ENCODE results near the gene ERG. TPM values are rescaled to one million over a fixed set of nuclear protein-coding genes. Genes with fewer than 3 reads are reported as not detected.

ERG gene
- total RNA-seq, 4 donors from 2014 or later, result 7.8 to 44.1 (median 16.8) TPM

- TF ChIP-seq CTCF (IDR thresholded peaks at IDR 0.05; ENCODE audit: low read depth), result no peak
Observed at GRCh38 chr21:38409907-38410306, 88.4 kb downstream of the ERG start.

- TF ChIP-seq CTCF (IDR thresholded peaks at IDR 0.05; ENCODE audit: low read depth), result no peak
Observed at GRCh38 chr21:38404177-38404576, 94.1 kb downstream of the ERG start.

- TF ChIP-seq CTCF (IDR thresholded peaks at IDR 0.05; ENCODE audit: low read depth), result no peak
Observed at GRCh38 chr21:38402795-38403194, 95.5 kb downstream of the ERG start.

- no peak for TF ChIP-seq CTCF (IDR thresholded peaks at IDR 0.05; ENCODE audit: low read depth)
Observed at GRCh38 chr21:38402291-38402690, 96.0 kb downstream of the ERG start.

GRCh38 chr21:38401191-38401926 lies 96.9 kb downstream of the ERG start:
- no peak for TF ChIP-seq CTCF (IDR thresholded peaks at IDR 0.05; ENCODE audit: low read depth)

GRCh38 chr21:38400195-38400919 lies 97.9 kb downstream of the ERG start:
- no peak for TF ChIP-seq CTCF (IDR thresholded peaks at IDR 0.05; ENCODE audit: low read depth)

- no peak for TF ChIP-seq CTCF (IDR thresholded peaks at IDR 0.05; ENCODE audit: low read depth)
Observed at GRCh38 chr21:38399103-38399502, 99.2 kb downstream of the ERG start.

Measured in subcutaneous adipose tissue (tissue), 4 donors.